GM12892 (cell line): ENCODE results near the gene JPH3.

Experiments used
- POLR2A ChIP-seq: IDR thresholded peaks from 2 replicates; pipeline ENCODE4 v1.6.1; 2011; ENCODE audit warnings: low read depth, low read length, control low read depth
- POLR2AphosphoS5 ChIP-seq: IDR thresholded peaks from 2 replicates; pipeline ENCODE4 v1.6.1; 2011; ENCODE audit warnings: low read depth, low read length, control low read depth

DNA sequence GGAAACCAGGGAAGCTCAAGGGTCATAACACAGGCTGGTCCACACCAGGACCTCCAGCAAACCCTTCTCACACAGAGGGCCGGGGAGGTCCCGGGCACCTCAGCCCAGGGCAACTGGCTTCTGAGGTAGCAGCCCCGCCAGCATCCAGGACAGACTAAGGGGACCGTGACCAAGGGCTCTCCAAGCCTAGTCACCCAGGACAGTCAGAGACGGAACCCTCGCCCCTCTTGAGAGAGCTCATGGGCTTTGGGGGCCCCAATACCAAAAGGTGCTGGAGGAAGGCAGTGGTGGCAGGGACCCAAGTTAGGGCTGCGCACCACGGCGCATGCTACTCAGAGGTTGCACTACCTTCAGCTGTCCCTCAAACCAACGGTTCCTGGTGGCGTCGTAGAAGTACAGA lies 108.6 kb downstream of the JPH3 start:
- no peak for TF ChIP-seq POLR2A
- TF ChIP-seq POLR2AphosphoS5, result no peak
